ENCODE results near the gene THSD7B. TPM values are rescaled to one million over a fixed set of nuclear protein-coding genes. Genes with fewer than 3 reads are reported as not detected.

The THSD7B gene
- polyA plus RNA-seq, 2 of the 4 experiments (the other 2 are of a cell fraction), result not detected

DNA sequence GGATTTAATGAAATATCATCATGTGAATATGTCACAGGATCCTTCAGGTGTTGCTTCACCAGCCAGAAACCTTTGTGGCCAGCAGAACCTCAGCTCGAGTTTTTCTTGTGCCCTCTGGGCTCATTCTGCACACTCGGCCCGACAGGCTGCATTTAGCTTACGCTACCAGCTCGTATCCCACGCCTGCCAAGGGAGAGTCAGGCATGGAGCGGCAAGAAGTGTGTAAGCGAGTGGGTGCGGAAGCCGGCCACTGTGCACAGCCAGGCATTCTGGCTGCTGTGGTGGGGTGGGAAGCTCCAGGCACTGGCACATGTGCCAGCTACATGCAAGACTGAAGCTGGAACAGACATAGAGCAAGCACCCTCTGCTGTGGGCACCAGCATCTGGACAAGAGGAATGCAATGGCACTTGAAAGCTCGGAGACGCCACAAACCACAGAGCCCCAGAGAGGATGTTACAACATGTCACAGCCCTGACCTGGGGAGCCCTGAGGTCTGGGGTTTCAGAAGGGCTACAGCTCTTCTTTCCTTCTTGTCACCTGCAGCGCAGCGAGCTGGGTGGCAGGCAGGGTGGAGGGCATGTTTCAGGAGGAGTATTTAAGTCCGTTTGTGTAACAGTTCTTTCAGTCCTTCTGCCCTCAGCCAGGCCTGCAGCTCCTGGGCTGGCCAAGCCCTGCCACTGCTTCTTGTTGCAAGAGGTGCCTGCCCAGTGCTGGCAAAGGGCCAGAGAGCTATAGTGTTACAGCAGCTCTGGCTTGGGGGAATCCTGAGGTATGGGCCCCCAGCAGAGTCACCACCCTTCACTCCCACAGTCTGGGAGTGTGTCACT is 941.7 kb downstream of the THSD7B start:
- WGBS (ENCODE audit: missing lambda C conversion rate), result 30% methylated on average over 11 of the region's 15 CpGs
- POLR2A ChIA-PET, result no interaction called here
- DNase-seq (ENCODE audit: low read depth in 1 of 2, low spot score in 1 of 2), result no peak

DNA sequence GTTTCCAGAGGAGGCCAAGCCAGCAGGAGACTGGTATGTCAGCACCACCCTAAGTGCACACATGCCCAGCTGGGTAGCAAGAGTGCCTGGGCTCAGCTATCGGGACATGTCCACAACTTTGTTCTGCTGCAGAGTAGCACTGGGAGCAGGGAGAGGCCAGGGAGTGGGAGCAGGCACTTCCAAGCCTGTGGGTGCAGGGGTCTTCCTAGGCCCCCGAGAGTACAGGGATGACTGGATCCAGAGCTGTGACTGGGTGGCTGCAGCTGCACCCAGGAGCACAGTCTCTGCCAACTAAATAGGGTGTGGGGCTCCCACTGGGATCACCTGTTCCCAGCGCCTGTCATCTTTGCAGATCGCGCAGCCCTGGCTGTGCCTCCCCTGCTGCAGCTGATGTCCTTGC is 943.0 kb downstream of the THSD7B start:
- TF ChIP-seq CBX2 (IDR thresholded peaks at IDR 0.05; ENCODE audit: borderline replicate concordance, low read depth), result no peak
- TF ChIP-seq TFCP2L1 (CRISPR knock-in tag; IDR thresholded peaks at IDR 0.05), result no peak
- no peak for TF ChIP-seq EP300 (IDR thresholded peaks at IDR 0.05)
- no peak overlapping the region for H3K27ac ChIP-seq
- ATAC-seq (no peak), FAIRE-seq (no peak), DNase-seq (ENCODE audit: low read depth in 1 of 2, low spot score in 1 of 2) (no peak)
- H3K9me3 ChIP-seq, result no peaks in the 10 kb centered on the region
- whole genome bisulfite sequencing (ENCODE audit: missing lambda C conversion rate), result 56% methylated on average over 3 of the region's 5 CpGs
- no peaks in the 10 kb centered on the region for H3K4me1 ChIP-seq
- POLR2A ChIA-PET, result no interaction called here
- CTCF ChIA-PET, result no interaction called here
- no peak overlapping the region for H3K4me3 ChIP-seq
- no peak overlapping the region for H3K4me2 ChIP-seq

More for the DNA sequence above, 941.7 kb downstream of the THSD7B start:
- Histone ChIP-seq H3K4me1 (no peaks in the 10 kb centered on the region), H3K4me3 (no peak overlapping the region), H3K27ac (no peak overlapping the region), H3K4me2 (no peak overlapping the region), H3K9me3 (no peaks in the 10 kb centered on the region)
- ATAC-seq (no peak), FAIRE-seq (no peak)
- TF ChIP-seq BHLHE40 (IDR thresholded peaks at IDR 0.05; ENCODE audit: low read depth, low read length), result no peak
- TF ChIP-seq, protein P1, sequence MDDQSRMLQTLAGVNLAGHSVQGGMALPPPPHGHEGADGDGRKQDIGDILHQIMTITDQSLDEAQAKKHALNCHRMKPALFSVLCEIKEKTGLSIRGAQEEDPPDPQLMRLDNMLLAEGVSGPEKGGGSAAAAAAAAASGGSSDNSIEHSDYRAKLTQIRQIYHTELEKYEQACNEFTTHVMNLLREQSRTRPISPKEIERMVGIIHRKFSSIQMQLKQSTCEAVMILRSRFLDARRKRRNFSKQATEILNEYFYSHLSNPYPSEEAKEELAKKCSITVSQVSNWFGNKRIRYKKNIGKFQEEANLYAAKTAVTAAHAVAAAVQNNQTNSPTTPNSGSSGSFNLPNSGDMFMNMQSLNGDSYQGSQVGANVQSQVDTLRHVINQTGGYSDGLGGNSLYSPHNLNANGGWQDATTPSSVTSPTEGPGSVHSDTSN (IDR thresholded peaks at IDR 0.05), result no peak
- TF ChIP-seq, protein P2, sequence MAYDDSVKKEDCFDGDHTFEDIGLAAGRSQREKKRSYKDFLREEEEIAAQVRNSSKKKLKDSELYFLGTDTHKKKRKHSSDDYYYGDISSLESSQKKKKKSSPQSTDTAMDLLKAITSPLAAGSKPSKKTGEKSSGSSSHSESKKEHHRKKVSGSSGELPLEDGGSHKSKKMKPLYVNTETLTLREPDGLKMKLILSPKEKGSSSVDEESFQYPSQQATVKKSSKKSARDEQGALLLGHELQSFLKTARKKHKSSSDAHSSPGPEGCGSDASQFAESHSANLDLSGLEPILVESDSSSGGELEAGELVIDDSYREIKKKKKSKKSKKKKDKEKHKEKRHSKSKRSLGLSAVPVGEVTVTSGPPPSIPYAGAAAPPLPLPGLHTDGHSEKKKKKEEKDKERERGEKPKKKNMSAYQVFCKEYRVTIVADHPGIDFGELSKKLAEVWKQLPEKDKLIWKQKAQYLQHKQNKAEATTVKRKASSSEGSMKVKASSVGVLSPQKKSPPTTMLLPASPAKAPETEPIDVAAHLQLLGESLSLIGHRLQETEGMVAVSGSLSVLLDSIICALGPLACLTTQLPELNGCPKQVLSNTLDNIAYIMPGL (CRISPR knock-in tag; IDR thresholded peaks at IDR 0.05; ENCODE audit: borderline replicate concordance), result no peak
- TF ChIP-seq ATOH8 (CRISPR knock-in tag; IDR thresholded peaks at IDR 0.05; ENCODE audit: low read depth), result no peak
- no peak for TF ChIP-seq JUN (IDR thresholded peaks at IDR 0.05)
- TF ChIP-seq ZNF302 (CRISPR knock-in tag; IDR thresholded peaks at IDR 0.05), result no peak
- TF ChIP-seq CHD4 (IDR thresholded peaks at IDR 0.05; ENCODE audit: borderline replicate concordance), result no peak
- no peak for TF ChIP-seq MAZ (IDR thresholded peaks at IDR 0.05; ENCODE audit: borderline replicate concordance, low read depth, low read length)
- no peak for TF ChIP-seq NFE2L2 (conservative IDR thresholded peaks at IDR 0.05; ENCODE audit: low read length)
- TF ChIP-seq NPAS2 (CRISPR knock-in tag; IDR thresholded peaks at IDR 0.05; ENCODE audit: borderline replicate concordance), result no peak
- TF ChIP-seq MYC (IDR thresholded peaks at IDR 0.05; ENCODE audit: borderline replicate concordance, low read length), result no peak
- no peak for TF ChIP-seq KDM1A (IDR thresholded peaks at IDR 0.05; ENCODE audit: low read depth)
- no peak for TF ChIP-seq HOXB5 (CRISPR knock-in tag; IDR thresholded peaks at IDR 0.05)
- TF ChIP-seq MAX (IDR thresholded peaks at IDR 0.05), result no peak
- CTCF ChIA-PET, result no interaction called here

DNA sequence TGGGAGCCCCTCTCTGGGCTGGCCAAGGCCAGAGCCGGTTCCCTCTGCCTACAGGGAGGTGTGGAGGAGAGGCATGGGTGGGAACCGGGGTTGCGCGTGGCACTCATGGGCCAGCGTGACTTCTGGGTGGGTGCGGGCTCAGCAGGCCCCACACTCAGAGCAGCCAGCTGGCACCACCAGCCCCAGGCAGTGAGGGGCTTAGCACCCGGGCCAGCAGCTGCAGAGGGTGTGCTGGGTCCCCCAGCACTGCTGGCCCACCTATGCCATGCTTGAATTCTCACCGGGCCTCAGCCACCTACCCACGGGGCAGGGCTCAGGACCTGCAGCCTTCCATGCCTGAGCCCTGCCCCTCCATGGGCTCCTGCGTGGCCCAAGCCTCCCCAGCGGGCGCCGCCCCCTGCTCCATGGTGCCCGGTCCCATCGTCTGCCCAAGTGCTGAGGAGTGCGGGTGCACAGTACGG is 950.4 kb downstream of the THSD7B start:
- no peak for ATAC-seq
- no peak for DNase-seq (ENCODE audit: low read depth in 1 of 2, low spot score in 1 of 2)
- ChIA-PET POLR2A (no interaction called here), CTCF (no interaction called here)
- Histone ChIP-seq H3K4me1 (no peaks in the 10 kb centered on the region), H3K27ac (no peak overlapping the region), H3K4me3 (no peak overlapping the region), H3K4me2 (no peak overlapping the region), H3K9me3 (no peaks in the 10 kb centered on the region)
- FAIRE-seq, result no peak
- TF ChIP-seq TP53 (CRISPR knock-in tag; IDR thresholded peaks at IDR 0.05) (no peak), HOXA7 (CRISPR knock-in tag; IDR thresholded peaks at IDR 0.05) (no peak), ZC3H11A (IDR thresholded peaks at IDR 0.05) (no peak), E2F6 (IDR thresholded peaks at IDR 0.05; ENCODE audit: borderline replicate concordance, low read depth) (no peak)
- TF ChIP-seq, protein P3, sequence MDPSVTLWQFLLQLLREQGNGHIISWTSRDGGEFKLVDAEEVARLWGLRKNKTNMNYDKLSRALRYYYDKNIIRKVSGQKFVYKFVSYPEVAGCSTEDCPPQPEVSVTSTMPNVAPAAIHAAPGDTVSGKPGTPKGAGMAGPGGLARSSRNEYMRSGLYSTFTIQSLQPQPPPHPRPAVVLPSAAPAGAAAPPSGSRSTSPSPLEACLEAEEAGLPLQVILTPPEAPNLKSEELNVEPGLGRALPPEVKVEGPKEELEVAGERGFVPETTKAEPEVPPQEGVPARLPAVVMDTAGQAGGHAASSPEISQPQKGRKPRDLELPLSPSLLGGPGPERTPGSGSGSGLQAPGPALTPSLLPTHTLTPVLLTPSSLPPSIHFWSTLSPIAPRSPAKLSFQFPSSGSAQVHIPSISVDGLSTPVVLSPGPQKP (IDR thresholded peaks at IDR 0.05; ENCODE audit: low read depth, low read length), result no peak
- 0% methylated on average over 1 of the region's 17 CpGs for WGBS (ENCODE audit: missing lambda C conversion rate)
